Bronchus fibroblast of lung (primary cell): Measurements from ENCODE around the gene CLTRN. TPM values are rescaled to one million over a fixed set of nuclear protein-coding genes. Genes with fewer than 3 reads are reported as not detected.

ENCODE experiments used
- total RNA-seq: library from RNA; depleted of rRNA; stranded (reverse); fragments of >200 nt; gene quantifications from 2 replicates; pipeline ENCODE4 v1.2.3, GENCODE V29; 2015

The CLTRN gene
- 0.15 TPM in 1 of 2 replicates, not detected in the other for total RNA-seq

GRCh38 chrX:15664487-15665444 lies at the start of gene CLTRN:
TSS of gene CLTRN (minus strand) at chrX:15664805. CDS start at chrX:15664775, 30 bp downstream.

GRCh38 chrX:15600745-15601144 lies 63.9 kb downstream of the CLTRN start, which contains the start of gene ACE2:
TSS of gene ACE2 (minus strand) at chrX:15600960. CDS start at chrX:15600911, 49 bp downstream.

Other genes with a start within 250 kb of the CLTRN start
- gene PIR, start 171.5 kb downstream of the CLTRN start, total RNA-seq = 7.7 and 8.5 TPM in 2 replicates
- not detected in 2 replicates for gene BMX, start 164.0 kb downstream of the CLTRN start, total RNA-seq
- not detected in 2 replicates for gene ACE2, start 63.8 kb downstream of the CLTRN start, total RNA-seq
- gene CA5B, start 73.5 kb upstream of the CLTRN start, total RNA-seq = 4.8 and 10.1 TPM in 2 replicates
- 2.1 and 2.2 TPM in 2 replicates for gene ZRSR2, start 125.7 kb upstream of the CLTRN start, total RNA-seq
- gene AP1S2, start 190.0 kb upstream of the CLTRN start, total RNA-seq = 73.6 and 104 TPM in 2 replicates